ENCODE measurements around the gene TTC38.
"Not testable (repeated sequence)": the region's sequence is repeated elsewhere in the genome, so short reads cannot be mapped to it uniquely, and the experiment has no call there.

TTC38 gene

DNA sequence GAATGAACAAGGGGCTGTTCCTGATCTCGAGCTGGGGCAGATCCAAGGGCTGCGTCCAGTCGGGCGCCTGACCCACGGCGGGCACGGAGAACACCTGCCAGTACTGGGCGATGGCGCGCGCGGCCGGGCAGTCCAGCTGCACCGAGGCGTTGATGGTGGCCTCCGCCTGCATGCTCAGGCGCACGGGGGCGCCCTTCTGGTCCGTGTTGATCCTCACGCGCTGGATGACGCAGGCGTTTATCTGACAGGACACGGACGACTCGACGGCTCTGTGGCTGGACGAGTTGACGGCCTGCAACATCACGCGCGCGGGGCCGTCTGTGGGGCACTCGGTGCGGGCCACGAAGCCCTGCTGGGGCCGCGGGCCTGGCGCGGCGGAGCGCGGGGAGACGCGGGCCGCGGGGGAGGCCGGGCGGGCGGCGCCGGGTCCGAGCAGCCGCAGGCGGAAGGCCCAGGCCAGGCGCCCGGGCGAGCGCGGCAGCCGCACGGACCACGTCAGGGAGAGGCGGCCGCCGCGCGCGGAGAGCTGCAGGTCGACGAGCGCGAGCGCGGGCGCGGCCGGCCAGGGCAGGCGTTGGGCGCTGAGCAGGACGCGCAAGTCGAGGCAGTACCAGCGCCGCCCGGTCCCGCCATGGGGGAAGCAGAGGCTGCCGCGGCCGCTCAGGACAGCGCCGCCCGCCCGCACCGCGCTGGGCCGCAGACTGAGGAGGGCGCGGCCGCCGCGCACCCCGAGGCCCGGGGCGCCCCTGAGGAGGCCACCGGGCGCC is 5.2 kb upstream of the TTC38 start:
- Histone ChIP-seq H3K4me3 (ENCODE audit: low read depth, low read length) (no peak overlapping the region), H3K9me3 (ENCODE audit: control insufficient read depth, low read length) (no peaks in the 10 kb centered on the region), H3K36me3 (ENCODE audit: control insufficient read depth, insufficient read depth, low read length) (no peaks in the 10 kb centered on the region), H3K79me2 (no peaks in the 10 kb centered on the region), H2AFZ (no peak overlapping the region), H3K27ac (no peak overlapping the region), H3K27me3 (ENCODE audit: control insufficient read depth, insufficient read depth, low read length) (no peaks in the 10 kb centered on the region), H3K4me1 (no peaks in the 10 kb centered on the region), H3K4me2 (ENCODE audit: low read length) (no peak overlapping the region), H3K9ac (no peak overlapping the region)
- TF ChIP-seq CTCF (IDR thresholded peaks at IDR 0.05): no peak

- H3K27me3 ChIP-seq (ENCODE audit: control insufficient read depth, insufficient read depth, low read length): no peaks in the 10 kb centered on the region
- no peak within 1 kb of the TSS for H3K4me3 ChIP-seq (ENCODE audit: low read depth, low read length)
- no peaks in the 10 kb centered on the region for H3K4me1 ChIP-seq
- no peak within 1 kb of the TSS for H3K4me2 ChIP-seq (ENCODE audit: low read length)
- no peaks in the 10 kb centered on the region for H3K36me3 ChIP-seq (ENCODE audit: control insufficient read depth, insufficient read depth, low read length)
- TF ChIP-seq CTCF (IDR thresholded peaks at IDR 0.05): no peak
- no peaks in the 10 kb centered on the region for H3K9me3 ChIP-seq (ENCODE audit: control insufficient read depth, low read length)
- no peak within 1 kb of the TSS for H3K9ac ChIP-seq
- no peaks in the 10 kb centered on the region for H3K79me2 ChIP-seq
- H3K27ac ChIP-seq: no peak within 1 kb of the TSS
- no peak within 1 kb of the TSS for H2AFZ ChIP-seq
Observed at GRCh38 chr22:46263216-46263590, 4.6 kb upstream of the TTC38 start, which contains the start of gene PKDREJ. TSS of gene PKDREJ (minus strand) at chr22:46263343. CDS start at chr22:46263322, 21 bp downstream.

DNA sequence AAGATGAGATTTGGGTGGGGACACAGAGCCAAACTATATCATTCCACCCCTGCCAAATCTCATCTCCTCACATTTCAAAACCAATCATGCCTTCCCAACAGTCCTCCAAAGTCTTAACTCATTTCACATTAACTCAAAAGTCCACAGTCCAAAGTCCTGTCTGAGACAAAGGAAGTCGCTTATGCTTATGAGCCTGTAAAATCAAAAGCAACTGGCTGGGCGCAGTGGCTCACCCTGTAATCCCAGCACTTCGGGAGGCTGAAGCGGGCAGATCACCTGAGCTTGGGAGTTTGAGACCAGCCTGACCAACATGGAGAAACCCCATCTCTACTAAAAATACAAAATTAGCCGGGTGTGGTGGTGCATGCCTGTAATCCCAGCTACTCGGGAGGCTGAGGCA is 3.3 kb upstream of the TTC38 start:
- not testable (repeated sequence) for H2AFZ ChIP-seq; H3K79me2 ChIP-seq; H3K4me3 ChIP-seq (ENCODE audit: low read depth, low read length); H3K9ac ChIP-seq; H3K9me3 ChIP-seq (ENCODE audit: control insufficient read depth, low read length); H3K36me3 ChIP-seq (ENCODE audit: control insufficient read depth, insufficient read depth, low read length); H3K27ac ChIP-seq; H3K4me1 ChIP-seq; H3K27me3 ChIP-seq (ENCODE audit: control insufficient read depth, insufficient read depth, low read length); H3K4me2 ChIP-seq (ENCODE audit: low read length)

GRCh38 chr22:46265627-46266026 is 2.2 kb upstream of the TTC38 start:
- not testable (repeated sequence) for H3K79me2 ChIP-seq; H3K4me3 ChIP-seq (ENCODE audit: low read depth, low read length); H2AFZ ChIP-seq; H3K4me1 ChIP-seq; H3K27ac ChIP-seq; H3K36me3 ChIP-seq (ENCODE audit: control insufficient read depth, insufficient read depth, low read length); H3K9ac ChIP-seq; H3K4me2 ChIP-seq (ENCODE audit: low read length); H3K9me3 ChIP-seq (ENCODE audit: control insufficient read depth, low read length); H3K27me3 ChIP-seq (ENCODE audit: control insufficient read depth, insufficient read depth, low read length)

- H3K27me3 ChIP-seq (ENCODE audit: control insufficient read depth, insufficient read depth, low read length): no peaks in the 10 kb centered on the region
- no peak overlapping the region for H3K9ac ChIP-seq
- no peak overlapping the region for H3K27ac ChIP-seq
- H3K9me3 ChIP-seq (ENCODE audit: control insufficient read depth, low read length): no peaks in the 10 kb centered on the region
- H3K79me2 ChIP-seq: no peaks in the 10 kb centered on the region
- no peaks in the 10 kb centered on the region for H3K36me3 ChIP-seq (ENCODE audit: control insufficient read depth, insufficient read depth, low read length)
- H2AFZ ChIP-seq: no peak overlapping the region
- H3K4me2 ChIP-seq (ENCODE audit: low read length): no peak overlapping the region
- no peak overlapping the region for H3K4me3 ChIP-seq (ENCODE audit: low read depth, low read length)
- no peak for TF ChIP-seq CTCF (IDR thresholded peaks at IDR 0.05)
- no peaks in the 10 kb centered on the region for H3K4me1 ChIP-seq
Observed at GRCh38 chr22:46269564-46269963, 1.8 kb downstream of the TTC38 start.

GRCh38 chr22:46272196-46272595 is 4.4 kb downstream of the TTC38 start:
- Histone ChIP-seq H3K4me3 (ENCODE audit: low read depth, low read length) (no peak overlapping the region), H3K4me2 (ENCODE audit: low read length) (no peak overlapping the region), H3K27me3 (ENCODE audit: control insufficient read depth, insufficient read depth, low read length) (no peaks in the 10 kb centered on the region), H3K4me1 (no peaks in the 10 kb centered on the region), H2AFZ (no peak overlapping the region), H3K9me3 (ENCODE audit: control insufficient read depth, low read length) (no peaks in the 10 kb centered on the region), H3K36me3 (ENCODE audit: control insufficient read depth, insufficient read depth, low read length) (no peaks in the 10 kb centered on the region), H3K79me2 (no peaks in the 10 kb centered on the region), H3K9ac (no peak overlapping the region), H3K27ac (no peak overlapping the region)
- no peak for TF ChIP-seq CTCF (IDR thresholded peaks at IDR 0.05)

Data from parathyroid adenoma (tissue), 2 donors.